Spleen (tissue), 11 donors: ENCODE measurements around the gene ENO3. TPM values are rescaled to one million over a fixed set of nuclear protein-coding genes. Genes with fewer than 3 reads are reported as not detected.
A peak's percentile ranks its signal among the peaks of the same experiment; 100 is the strongest.

Experiments used
- DNase-seq: peaks from one replicate; pipeline ENCODE4 v3.0.0-alpha.2; 2020
- H3K27ac ChIP-seq, 8 donors: fragments of 200-600 bp; sonication (generic) in 7 of 8; 1 replicate in 4 of 8; 2 replicates in 4 of 8; pipeline versions ENCODE4 v1.5.0 to v1.8.0; 2016 to 2021; ENCODE audit warnings: inconsistent platforms in 4 of 8, mild to moderate bottlenecking in 4 of 8, moderate library complexity in 1 of 8
- H3K27me3 ChIP-seq, 7 donors: fragments of 200-600 bp; sonication (generic) in 6 of 7; replicated peaks in 1 of 7; 1 replicate in 4 of 7; 2 replicates in 3 of 7; pipeline versions ENCODE4 v1.5.0 to v1.8.0; 2016 to 2021; ENCODE audit warnings: inconsistent platforms in 3 of 7, mild to moderate bottlenecking in 1 of 7
- H3K36me3 ChIP-seq, 6 donors: fragments of 200-600 bp; sonication (generic) in 5 of 6; 1 replicate in 4 of 6; 2 replicates in 2 of 6; pipeline versions ENCODE4 v1.5.0 to v1.8.0; 2016 to 2021; ENCODE audit warnings: inconsistent platforms in 2 of 6
- H3K4me1 ChIP-seq, 6 donors: fragments of 200-600 bp; sonication (generic) in 5 of 6; 1 replicate in 3 of 6; 2 replicates in 3 of 6; pipeline versions ENCODE4 v1.5.0 to v1.8.0; 2016 to 2021; ENCODE audit warnings: inconsistent platforms in 3 of 6
- H3K4me3 ChIP-seq, 8 donors: fragments of 200-600 bp; sonication (generic) in 7 of 8; 1 replicate in 4 of 8; 2 replicates in 4 of 8; pipeline versions ENCODE4 v1.5.0 to v1.8.0; 2016 to 2021; ENCODE audit warnings: inconsistent platforms in 4 of 8, mild to moderate bottlenecking in 4 of 8, moderate library complexity in 2 of 8
- H3K9me3 ChIP-seq, 8 donors: fragments of 200-600 bp; sonication (generic) in 7 of 8; 1 replicate in 4 of 8; 2 replicates in 4 of 8; pipeline versions ENCODE4 v1.5.0 to v1.8.0; 2016 to 2021; ENCODE audit warnings: inconsistent platforms in 4 of 8
- POLR2A ChIP-seq, 3 donors: fragments of 450-650 bp; IDR thresholded peaks; one replicate each; pipeline ENCODE4 v1.5.1; 2017; ENCODE audit warnings: antibody characterized with exemption in 3 of 3, mild to moderate bottlenecking in 1 of 3
- POLR2AphosphoS5 ChIP-seq, 3 donors: sonication (generic); formaldehyde crosslinking; IDR thresholded peaks; one replicate each; pipeline ENCODE4 v1.5.1; 2017; ENCODE audit warnings: antibody characterized with exemption in 3 of 3
- WGBS, 5 donors: extraction: QIAGEN DNeasy Blood & Tissue Kit in 3 of 5; methylation state at CpG; one replicate each; pipeline versions ENCODE4 v1.1.5 to v1.1.7; 2013 to 2018; 5-methylcytosine and 5-hydroxymethylcytosine counted together
- intact Hi-C: fragments of 100-400 bp; cut with DNase I; formaldehyde crosslinking; loops from one replicate; pipeline ENCODE4 v1.15.0; 2023; ENCODE audit warnings: low total_unique reads
- polyA plus RNA-seq, 3 donors: library from polyadenylated mRNA; stranded (reverse); fragments of 200-250 nt; gene quantifications; one replicate each; pipeline ENCODE4 v1.2.1, GENCODE V29; 2013
- total RNA-seq, 7 donors: library from RNA; depleted of rRNA in 3 of 7; stranded (reverse); fragments of >200 nt in 3 of 7; fragmentation: NEBNext Ultra II Directional in 4 of 7; extraction: Animal tissue kit (Norgen Biotek cat#: 25700) in 4 of 7; gene quantifications; one replicate each; pipeline versions ENCODE4 v1.1.0 to v1.2.1, GENCODE V29; 2016 to 2021
- TF ChIP-seq, protein P1 (sequence below), 11 experiments: fragments of 200-600 bp in 7 of 11; fragments of 450-650 bp in 4 of 11; sonication (generic) in 4 of 11; IDR thresholded peaks in 8 of 11; conservative IDR thresholded peaks in 3 of 11; 1 replicate in 7 of 11; 2 replicates in 4 of 11; pipeline versions ENCODE4 v1.4.0 to v1.8.0; 2016 to 2021; ENCODE audit warnings: antibody characterized with exemption in 11 of 11, inconsistent platforms in 4 of 11, mild to moderate bottlenecking in 1 of 11
- donor health status: healthy with polysubstance abuse.
- donor health status: DM: no; HTN: no; CAD: no; lungs with moderate emphysema.
- donor health status: DM: no; HTN: no; CAD: no.
- donor health status: Bipolar disorder and iron deficiency.
- donor health status: healthy.
- donor health status: DM: no; HTN: no; CAD: no.
- donor health status: DM: yes; HTN: yes; CAD: no.

ENO3 gene
- total and polyA plus RNA-seq, 10 donors, result 3.1 to 23.4 (median 10.2) TPM

DNA sequence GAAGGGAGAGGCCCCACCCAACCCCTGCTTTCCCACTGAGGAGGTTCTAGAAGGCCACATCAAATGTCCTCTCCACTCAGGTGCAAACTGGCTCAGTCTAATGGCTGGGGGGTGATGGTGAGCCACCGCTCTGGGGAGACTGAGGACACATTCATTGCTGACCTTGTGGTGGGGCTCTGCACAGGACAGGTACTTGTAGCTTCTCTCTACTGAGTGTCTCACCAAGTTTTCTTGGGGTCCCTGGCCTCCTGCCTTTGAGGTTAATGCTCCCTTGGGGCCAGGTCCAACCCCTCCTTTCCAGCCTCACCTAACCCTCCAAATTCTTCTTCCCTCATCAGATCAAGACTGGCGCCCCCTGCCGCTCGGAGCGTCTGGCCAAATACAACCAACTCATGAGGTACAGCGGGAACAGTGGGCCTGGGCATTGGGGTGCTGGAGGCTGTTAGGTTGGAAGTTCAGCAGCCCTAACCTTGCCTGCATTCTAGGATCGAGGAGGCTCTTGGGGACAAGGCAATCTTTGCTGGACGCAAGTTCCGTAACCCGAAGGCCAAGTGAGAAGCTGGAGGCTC, 5.7 kb downstream of the ENO3 start:
- H3K4me3 ChIP-seq, result no peak overlapping the region
- H3K27ac ChIP-seq, result no peak overlapping the region
- TF ChIP-seq, protein P1, sequence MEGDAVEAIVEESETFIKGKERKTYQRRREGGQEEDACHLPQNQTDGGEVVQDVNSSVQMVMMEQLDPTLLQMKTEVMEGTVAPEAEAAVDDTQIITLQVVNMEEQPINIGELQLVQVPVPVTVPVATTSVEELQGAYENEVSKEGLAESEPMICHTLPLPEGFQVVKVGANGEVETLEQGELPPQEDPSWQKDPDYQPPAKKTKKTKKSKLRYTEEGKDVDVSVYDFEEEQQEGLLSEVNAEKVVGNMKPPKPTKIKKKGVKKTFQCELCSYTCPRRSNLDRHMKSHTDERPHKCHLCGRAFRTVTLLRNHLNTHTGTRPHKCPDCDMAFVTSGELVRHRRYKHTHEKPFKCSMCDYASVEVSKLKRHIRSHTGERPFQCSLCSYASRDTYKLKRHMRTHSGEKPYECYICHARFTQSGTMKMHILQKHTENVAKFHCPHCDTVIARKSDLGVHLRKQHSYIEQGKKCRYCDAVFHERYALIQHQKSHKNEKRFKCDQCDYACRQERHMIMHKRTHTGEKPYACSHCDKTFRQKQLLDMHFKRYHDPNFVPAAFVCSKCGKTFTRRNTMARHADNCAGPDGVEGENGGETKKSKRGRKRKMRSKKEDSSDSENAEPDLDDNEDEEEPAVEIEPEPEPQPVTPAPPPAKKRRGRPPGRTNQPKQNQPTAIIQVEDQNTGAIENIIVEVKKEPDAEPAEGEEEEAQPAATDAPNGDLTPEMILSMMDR (IDR thresholded peaks at IDR 0.05 in 8 of 11, conservative IDR thresholded peaks at IDR 0.05 in 3 of 11), result peak in 6 of 11 experiments; percentile 27 to 35 (median 32)
- TF ChIP-seq POLR2AphosphoS5 (IDR thresholded peaks at IDR 0.05), result no peak
- H3K27me3 ChIP-seq, result no peaks in the 10 kb centered on the region
- 70 to 89% (median 81%) methylated on average over 10 of the region's 10 CpGs for WGBS, 5 donors
- no peaks in the 10 kb centered on the region for H3K9me3 ChIP-seq
- H3K36me3 ChIP-seq, result peaks cover 6 to 49% (median 24%) of the 10 kb centered on the region in 6 donors
- H3K4me1 ChIP-seq, result peaks cover 0 to 4% (median 1%) of the 10 kb centered on the region in 6 donors
- DNase-seq, result no peak
- intact Hi-C loops, result no loop called here

DNA sequence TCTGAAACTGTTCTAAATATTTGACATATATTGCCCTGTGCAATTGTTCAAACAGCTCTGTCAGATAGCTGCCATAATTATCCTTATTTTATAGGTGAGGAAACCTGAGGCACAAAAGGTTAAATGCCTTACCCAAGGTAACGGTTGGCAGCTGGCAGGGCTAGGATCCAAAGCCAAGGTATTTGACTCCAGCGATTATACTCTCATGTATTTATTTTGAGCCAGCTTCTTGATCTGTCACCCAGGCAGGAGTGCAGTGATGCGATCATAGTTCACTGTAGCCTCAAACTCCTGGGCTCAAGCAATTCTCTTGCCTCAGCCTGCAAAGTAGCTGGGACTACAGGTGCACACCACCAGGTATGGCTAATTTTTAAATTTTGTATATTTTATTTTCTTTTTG, 7.2 kb downstream of the ENO3 start:
- 76 to 90% (median 81%) methylated on average over 3 of the region's 3 CpGs for WGBS, 5 donors
- TF ChIP-seq POLR2A (IDR thresholded peaks at IDR 0.05) (no peak), POLR2AphosphoS5 (IDR thresholded peaks at IDR 0.05) (no peak)
- TF ChIP-seq, protein P1 (IDR thresholded peaks at IDR 0.05 in 8 of 11, conservative IDR thresholded peaks at IDR 0.05 in 3 of 11), result no peak

DNA sequence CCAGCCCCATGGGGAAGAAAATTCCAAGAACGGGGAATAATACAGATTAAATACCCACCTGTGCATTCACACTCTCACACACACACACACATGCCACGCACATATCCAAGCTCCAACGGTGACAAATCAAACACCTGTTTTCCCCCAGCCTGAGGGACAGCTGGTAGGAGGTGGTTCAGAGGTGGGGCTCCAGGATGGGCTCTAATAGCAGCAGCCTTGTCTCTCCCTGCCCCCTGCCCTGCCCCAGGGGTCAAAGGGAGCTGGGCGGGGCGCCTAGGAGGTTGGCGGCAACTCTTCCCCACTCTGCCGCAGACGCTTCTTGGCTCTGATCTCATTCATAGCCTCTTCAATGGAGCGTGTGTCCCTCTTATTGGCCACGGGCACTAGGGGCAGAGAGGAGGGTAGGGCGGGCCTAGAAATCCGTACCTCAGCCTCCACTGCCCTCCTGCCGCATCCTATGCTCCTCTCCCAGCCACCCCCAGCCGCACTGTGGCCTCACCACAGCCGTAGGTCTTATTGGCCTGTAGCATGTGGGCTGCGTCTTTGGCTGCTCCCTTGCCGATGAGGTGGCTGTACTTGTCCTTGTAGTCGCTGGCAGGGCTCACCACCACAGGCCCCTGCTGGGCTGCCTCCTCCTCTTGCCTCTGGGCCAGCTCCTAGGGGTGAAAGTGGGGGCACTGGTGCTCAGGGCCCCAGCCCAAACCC, 8.5 kb downstream of the ENO3 start:
- Histone ChIP-seq H3K4me3 (no peak overlapping the region), H3K36me3 (peaks cover 6 to 59% (median 24%) of the 10 kb centered on the region in 6 donors), H3K27me3 (no peaks in the 10 kb centered on the region), H3K9me3 (no peaks in the 10 kb centered on the region), H3K27ac (no peak overlapping the region), H3K4me1 (peaks cover 0 to 6% (median 0%) of the 10 kb centered on the region in 6 donors)
- TF ChIP-seq, protein P1 (IDR thresholded peaks at IDR 0.05 in 8 of 11, conservative IDR thresholded peaks at IDR 0.05 in 3 of 11), result no peak
- peak in 1 of 3 donors; percentile 23 for TF ChIP-seq POLR2AphosphoS5 (IDR thresholded peaks at IDR 0.05)
- intact Hi-C loops, result no loop called here
- DNase-seq, result no peak
- 89 to 95% (median 92%) methylated on average over 17 to 18 of the region's 18 CpGs for WGBS, 5 donors

More for the DNA sequence above, 7.2 kb downstream of the ENO3 start:
- intact Hi-C loops, result no loop called here
- Histone ChIP-seq H3K9me3 (no peaks in the 10 kb centered on the region), H3K36me3 (peaks cover 6 to 57% (median 24%) of the 10 kb centered on the region in 6 donors), H3K4me1 (peaks cover 0 to 4% (median 0%) of the 10 kb centered on the region in 6 donors), H3K27me3 (no peaks in the 10 kb centered on the region), H3K4me3 (no peak overlapping the region), H3K27ac (no peak overlapping the region)
- no peak for DNase-seq

DNA sequence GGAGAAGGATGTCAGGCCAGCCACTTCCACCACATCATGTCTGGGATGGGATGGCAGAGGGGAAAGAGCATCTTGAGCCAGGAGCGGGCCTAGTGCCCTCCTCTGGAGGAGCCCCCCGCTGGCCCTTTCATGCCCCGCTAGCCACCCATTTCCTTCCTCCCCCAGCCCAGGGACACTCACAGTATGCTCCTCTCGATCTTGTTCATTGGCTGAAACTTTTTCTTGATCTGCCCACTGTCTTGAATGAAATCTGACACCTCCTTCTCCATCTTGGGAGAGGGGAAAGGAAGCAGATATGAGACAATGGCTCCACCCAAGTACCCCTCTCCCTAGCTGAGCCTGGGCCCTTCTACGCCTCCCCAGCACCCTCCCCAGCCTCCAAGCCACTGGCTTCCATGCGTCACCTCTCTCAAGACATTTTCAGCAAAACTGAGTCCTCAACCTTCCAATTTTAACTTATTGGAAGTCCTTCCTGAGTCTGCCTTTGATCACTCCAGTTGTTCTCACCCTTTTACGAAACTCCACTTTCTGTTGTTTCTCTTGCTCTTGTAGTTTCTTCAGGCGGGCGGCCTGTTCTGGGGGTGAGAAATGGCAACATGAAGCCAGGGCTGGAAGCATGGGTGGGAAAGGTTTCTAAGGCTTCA, 9.5 kb downstream of the ENO3 start:
- no peak overlapping the region for H3K27ac ChIP-seq
- no peak overlapping the region for H3K4me3 ChIP-seq
- peaks cover 0 to 16% (median 3%) of the 10 kb centered on the region in 6 donors for H3K4me1 ChIP-seq
- H3K9me3 ChIP-seq, result no peaks in the 10 kb centered on the region
- H3K36me3 ChIP-seq, result peaks cover 6 to 69% (median 25%) of the 10 kb centered on the region in 6 donors
- WGBS, 5 donors, result 80 to 88% (median 85%) methylated on average over 9 of the region's 9 CpGs
- TF ChIP-seq, protein P1 (IDR thresholded peaks at IDR 0.05 in 8 of 11, conservative IDR thresholded peaks at IDR 0.05 in 3 of 11), result no peak
- TF ChIP-seq POLR2AphosphoS5 (IDR thresholded peaks at IDR 0.05) (no peak), POLR2A (IDR thresholded peaks at IDR 0.05) (no peak)
- intact Hi-C loops, result no loop called here
- H3K27me3 ChIP-seq, result no peaks in the 10 kb centered on the region
- DNase-seq, result no peak
